ENCODE measurements around the gene CDCA4.

- TF ChIP-seq POLR2A (IDR thresholded peaks at IDR 0.05): no peak
- no peak for TF ChIP-seq CTCF (IDR thresholded peaks at IDR 0.05)
Measured at GRCh38 chr14:105029402-105029801, 8.5 kb upstream of the CDCA4 start.
